ENCODE data around the gene KRTAP12-4. TPM values are rescaled to one million over a fixed set of nuclear protein-coding genes. Genes with fewer than 3 reads are reported as not detected.

The KRTAP12-4 gene
- total RNA-seq, 1 experiment from 2014 or later: not detected

DNA sequence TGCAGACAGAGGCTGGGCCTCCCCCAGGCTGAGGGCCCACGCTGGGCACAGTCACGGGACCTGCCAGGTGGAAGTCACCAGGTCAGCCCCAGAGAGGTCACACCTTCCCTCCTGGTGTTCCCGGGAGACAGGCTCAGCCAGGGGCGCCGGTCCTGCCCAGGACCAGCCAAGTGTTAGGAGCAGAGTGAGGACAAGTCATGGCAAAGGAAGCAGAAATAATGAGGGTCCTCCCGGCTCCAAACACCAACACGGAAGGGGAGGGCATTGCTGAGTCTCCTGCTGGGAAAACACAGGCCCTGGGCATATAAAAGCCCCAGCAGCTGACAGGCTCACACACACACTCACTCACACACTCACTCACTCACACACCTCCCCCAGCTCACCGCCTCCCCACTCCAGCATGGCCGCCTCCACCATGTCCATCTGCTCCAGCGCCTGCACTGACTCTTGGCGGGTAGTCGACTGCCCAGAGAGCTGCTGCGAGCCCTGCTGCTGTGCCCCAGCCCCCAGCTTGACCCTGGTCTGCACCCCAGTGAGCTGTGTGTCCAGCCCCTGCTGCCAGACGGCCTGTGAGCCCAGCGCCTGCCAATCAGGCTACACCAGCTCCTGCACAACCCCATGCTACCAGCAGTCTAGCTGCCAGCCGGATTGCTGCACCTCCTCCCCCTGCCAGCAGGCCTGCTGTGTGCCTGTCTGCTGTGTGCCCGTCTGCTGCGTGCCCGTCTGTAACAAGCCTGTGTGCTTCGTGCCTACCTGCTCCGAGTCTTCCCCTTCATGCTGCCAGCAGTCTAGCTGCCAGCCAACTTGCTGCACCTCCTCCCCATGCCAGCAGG is 17.2 kb downstream of the KRTAP12-4 start, which contains the start of gene KRTAP10-10:
Gene KRTAP10-10 (plus strand): TSS at position 339 of the 833 bp plus-strand sequence. CDS start 62 bp downstream, at position 401.
- H3K27ac Mint-ChIP-seq (ENCODE audit: low read depth, unreplicated experiment): no peak within 1 kb of the TSS
- H3K27me3 Mint-ChIP-seq (ENCODE audit: insufficient read depth, unreplicated experiment): peaks cover 63% of the 10 kb centered on the region
- ChIA-PET POLR2A (no interaction called here), CTCF (no interaction called here)
- no peaks in the 10 kb centered on the region for H3K4me1 Mint-ChIP-seq (ENCODE audit: insufficient read depth, unreplicated experiment)
- TF ChIP-seq, protein P1, sequence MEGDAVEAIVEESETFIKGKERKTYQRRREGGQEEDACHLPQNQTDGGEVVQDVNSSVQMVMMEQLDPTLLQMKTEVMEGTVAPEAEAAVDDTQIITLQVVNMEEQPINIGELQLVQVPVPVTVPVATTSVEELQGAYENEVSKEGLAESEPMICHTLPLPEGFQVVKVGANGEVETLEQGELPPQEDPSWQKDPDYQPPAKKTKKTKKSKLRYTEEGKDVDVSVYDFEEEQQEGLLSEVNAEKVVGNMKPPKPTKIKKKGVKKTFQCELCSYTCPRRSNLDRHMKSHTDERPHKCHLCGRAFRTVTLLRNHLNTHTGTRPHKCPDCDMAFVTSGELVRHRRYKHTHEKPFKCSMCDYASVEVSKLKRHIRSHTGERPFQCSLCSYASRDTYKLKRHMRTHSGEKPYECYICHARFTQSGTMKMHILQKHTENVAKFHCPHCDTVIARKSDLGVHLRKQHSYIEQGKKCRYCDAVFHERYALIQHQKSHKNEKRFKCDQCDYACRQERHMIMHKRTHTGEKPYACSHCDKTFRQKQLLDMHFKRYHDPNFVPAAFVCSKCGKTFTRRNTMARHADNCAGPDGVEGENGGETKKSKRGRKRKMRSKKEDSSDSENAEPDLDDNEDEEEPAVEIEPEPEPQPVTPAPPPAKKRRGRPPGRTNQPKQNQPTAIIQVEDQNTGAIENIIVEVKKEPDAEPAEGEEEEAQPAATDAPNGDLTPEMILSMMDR (IDR thresholded peaks at IDR 0.05; ENCODE audit: unreplicated experiment): no peak
- H3K9me3 Mint-ChIP-seq (ENCODE audit: unreplicated experiment): peaks cover 28% of the 10 kb centered on the region
- DNase-seq (ENCODE audit: unreplicated experiment): no peak
- no peaks in the 10 kb centered on the region for H3K36me3 Mint-ChIP-seq (ENCODE audit: insufficient read depth, unreplicated experiment)
- H3K4me3 Mint-ChIP-seq (ENCODE audit: unreplicated experiment): no peak within 1 kb of the TSS
- intact Hi-C loops (cut with micrococcal nuclease): no loop called here
- no TSS peak for BruUV-seq (replicated peaks)

DNA sequence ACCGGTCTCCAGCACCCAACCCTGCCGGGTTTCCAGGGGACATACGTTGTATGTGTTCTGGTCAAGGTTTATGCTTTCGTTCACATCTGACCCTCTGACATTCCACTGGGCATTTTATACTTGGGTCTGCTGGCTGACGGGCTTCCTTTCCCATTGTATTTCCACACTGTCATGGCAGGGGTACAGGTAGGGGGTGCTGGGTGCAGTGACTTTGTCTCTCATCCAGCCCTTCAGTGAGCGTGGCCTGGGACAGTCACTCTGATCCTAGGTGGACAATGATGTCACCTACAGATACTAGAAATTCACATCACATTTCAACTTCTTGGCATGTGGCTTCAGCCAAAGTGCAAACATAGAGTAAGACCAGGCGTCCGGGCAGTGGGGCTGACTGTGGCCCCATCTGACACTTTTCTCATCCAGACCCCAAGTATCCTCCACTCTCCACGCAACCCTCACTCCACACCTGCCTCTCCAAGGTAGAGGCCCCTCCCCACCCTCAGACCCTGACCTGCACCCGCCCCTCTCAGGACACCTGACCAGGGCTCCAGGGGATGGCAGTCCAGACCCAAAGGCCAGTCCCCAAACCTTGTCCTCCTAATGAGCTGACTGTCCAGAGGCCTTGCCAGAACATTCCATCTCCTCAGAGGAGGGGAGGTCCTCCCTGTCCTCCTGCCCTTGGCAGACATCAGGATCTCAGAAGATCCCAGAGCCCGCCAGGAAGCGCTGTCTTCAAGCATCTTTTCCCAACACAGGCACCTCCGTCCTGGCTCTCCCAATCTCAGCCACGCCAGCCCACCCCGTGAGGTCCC is 18.0 kb downstream of the KRTAP12-4 start:
- POLR2A ChIA-PET: no interaction called here
- intact Hi-C loops (cut with micrococcal nuclease): no loop called here
- no peaks in the 10 kb centered on the region for H3K36me3 Mint-ChIP-seq (ENCODE audit: insufficient read depth, unreplicated experiment)
- no peak overlapping the region for H3K4me3 Mint-ChIP-seq (ENCODE audit: unreplicated experiment)
- peaks cover 33% of the 10 kb centered on the region for H3K9me3 Mint-ChIP-seq (ENCODE audit: unreplicated experiment)
- CTCF ChIA-PET: no interaction called here
- BruUV-seq (replicated peaks): no TSS peak
- H3K27me3 Mint-ChIP-seq (ENCODE audit: insufficient read depth, unreplicated experiment): peaks cover 63% of the 10 kb centered on the region
- H3K27ac Mint-ChIP-seq (ENCODE audit: low read depth, unreplicated experiment): no peak overlapping the region
- no peak for DNase-seq (ENCODE audit: unreplicated experiment)
- TF ChIP-seq, protein P1 (IDR thresholded peaks at IDR 0.05; ENCODE audit: unreplicated experiment): no peak
- H3K4me1 Mint-ChIP-seq (ENCODE audit: insufficient read depth, unreplicated experiment): no peaks in the 10 kb centered on the region

DNA sequence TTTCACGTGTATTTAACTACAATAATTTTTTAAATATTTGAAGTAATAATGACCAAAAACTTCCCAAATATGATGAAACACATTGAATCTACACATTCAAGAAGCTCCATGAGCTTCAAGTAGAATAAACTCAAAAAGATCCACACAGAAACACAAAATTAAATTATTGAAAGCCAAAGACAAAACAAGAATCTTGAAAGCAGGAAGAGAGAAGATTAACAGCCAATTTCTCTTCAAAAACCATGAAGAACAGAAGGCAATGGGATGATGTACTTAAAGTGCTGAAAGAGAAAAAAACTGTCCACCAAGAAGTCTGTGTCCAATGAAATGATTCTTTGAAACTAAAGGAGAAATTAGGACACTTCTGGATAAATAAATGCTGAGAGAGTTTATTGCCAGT is 22.4 kb downstream of the KRTAP12-4 start:
- ChIA-PET CTCF (no interaction called here), POLR2A (no interaction called here)
- no peak for DNase-seq (ENCODE audit: unreplicated experiment)
- Mint-ChIP-seq H3K36me3 (ENCODE audit: insufficient read depth, unreplicated experiment) (no peaks in the 10 kb centered on the region), H3K4me1 (ENCODE audit: insufficient read depth, unreplicated experiment) (no peaks in the 10 kb centered on the region), H3K27ac (ENCODE audit: low read depth, unreplicated experiment) (no peak overlapping the region), H3K9me3 (ENCODE audit: unreplicated experiment) (peaks cover 37% of the 10 kb centered on the region), H3K27me3 (ENCODE audit: insufficient read depth, unreplicated experiment) (peaks cover 36% of the 10 kb centered on the region), H3K4me3 (ENCODE audit: unreplicated experiment) (no peak overlapping the region)
- intact Hi-C loops (cut with micrococcal nuclease): no loop called here
- TF ChIP-seq, protein P1 (IDR thresholded peaks at IDR 0.05; ENCODE audit: unreplicated experiment): no peak
- no TSS peak for BruUV-seq (replicated peaks)

- BruUV-seq (replicated peaks): no TSS peak
- no peaks in the 10 kb centered on the region for H3K4me1 Mint-ChIP-seq (ENCODE audit: insufficient read depth, unreplicated experiment)
- TF ChIP-seq, protein P1 (IDR thresholded peaks at IDR 0.05; ENCODE audit: unreplicated experiment): no peak
- H3K27me3 Mint-ChIP-seq (ENCODE audit: insufficient read depth, unreplicated experiment): peaks cover 21% of the 10 kb centered on the region
- H3K36me3 Mint-ChIP-seq (ENCODE audit: insufficient read depth, unreplicated experiment): no peaks in the 10 kb centered on the region
- H3K27ac Mint-ChIP-seq (ENCODE audit: low read depth, unreplicated experiment): no peak overlapping the region
- H3K9me3 Mint-ChIP-seq (ENCODE audit: unreplicated experiment): peaks cover 37% of the 10 kb centered on the region
- no peak for DNase-seq (ENCODE audit: unreplicated experiment)
- H3K4me3 Mint-ChIP-seq (ENCODE audit: unreplicated experiment): no peak overlapping the region
- intact Hi-C loops (cut with micrococcal nuclease): no loop called here
- ChIA-PET CTCF (no interaction called here), POLR2A (no interaction called here)
These were observed 24.0 kb downstream of the KRTAP12-4 start for GRCh38 chr21:44630440-44630839.

All from MCF 10A (cell line).